A549 (cell line): ENCODE data around the gene NOTCH3. TPM values are rescaled to one million over a fixed set of nuclear protein-coding genes. Genes with fewer than 3 reads are reported as not detected.

Source experiments
- ATAC-seq, 2 experiments: fragments of 200-7000 bp in 1 of 2; fragments of >200 bp in 1 of 2; cut with Nextera tagmentation in 1 of 2; cut with Tn5 transposase in 1 of 2; 3 replicates each; pipeline versions ENCODE4 v1.8.0 to v1.9.1; 2018 to 2020; ENCODE audit warnings: mild to moderate bottlenecking in 1 of 2, moderate library complexity in 1 of 2
- CTCF ChIA-PET: fragments of 300-600 bp; sonication (Branson Sonifier 250); formaldehyde crosslinking; extraction: SDS; loops from one replicate; lab custom pipeline; 2021; ENCODE audit warnings: antibody characterized with exemption, inconsistent platforms; lab: Yijun Ruan, JAX
- POLR2A ChIA-PET: fragments of 350-600 bp; formaldehyde crosslinking; extraction: SDS; loops from one replicate; lab custom pipeline; 2021; ENCODE audit warnings: antibody characterized with exemption, inconsistent platforms; lab: Yijun Ruan, JAX
- DNase-seq, 2 experiments: peaks; one replicate each; pipeline versions ENCODE4 v3.0.0 to v3.0.0-alpha.2; 2011 to 2016; ENCODE audit warnings: low read depth in 1 of 2, low spot score in 1 of 2
- FAIRE-seq: peaks from 2 replicates; lab custom pipeline; 2011; peaks lifted over from hg19 to GRCh38; lab: Jason Lieb, UNC
- H3K27ac ChIP-seq, 2 experiments: fragments of >200 bp; sonication (Bioruptor Twin); formaldehyde crosslinking; 3 replicates each; pipeline ENCODE4 v1.5.1; 2016 to 2017
- H3K4me1 ChIP-seq: fragments of >200 bp; sonication (Bioruptor Twin); formaldehyde crosslinking; 3 replicates; pipeline ENCODE4 v1.6.1; 2016
- H3K4me2 ChIP-seq: fragments of >200 bp; sonication (Bioruptor Twin); formaldehyde crosslinking; 3 replicates; pipeline ENCODE4 v1.6.1; 2016
- H3K4me3 ChIP-seq: fragments of >200 bp; sonication (Bioruptor Twin); formaldehyde crosslinking; 3 replicates; pipeline ENCODE4 v1.5.1; 2016
- H3K9me3 ChIP-seq: fragments of >200 bp; sonication (Bioruptor Twin); formaldehyde crosslinking; 3 replicates; pipeline ENCODE4 v1.6.1; 2016
- CBX8 ChIP-seq: fragments of 200-600 bp; sonication (generic); IDR thresholded peaks from 2 replicates; pipeline ENCODE4 v1.6.1; 2016
- CHD4 ChIP-seq: fragments of 200-600 bp; sonication (generic); IDR thresholded peaks from 2 replicates; pipeline ENCODE4 v1.6.1; 2016; ENCODE audit warnings: antibody characterized with exemption, mild to moderate bottlenecking, borderline replicate concordance
- EHF ChIP-seq: fragments of 250-450 bp; sonication (Bioruptor Pico); IDR thresholded peaks from 2 replicates; pipeline ENCODE4 v1.5.0; 2020; ENCODE audit warnings: mild to moderate bottlenecking
- ESRRA ChIP-seq: fragments of 150-350 bp; IDR thresholded peaks from 2 replicates; pipeline ENCODE4 v1.6.1; 2014; ENCODE audit warnings: mild to moderate bottlenecking, low read length, borderline replicate concordance
- FOSL2 ChIP-seq, 2 experiments: fragments of 450-650 bp in 1 of 2; fragments of >200 bp in 1 of 2; sonication (Bioruptor Twin) in 1 of 2; formaldehyde crosslinking; IDR thresholded peaks; 2 replicates each; pipeline versions ENCODE4 v1.5.0 to v1.6.1; 2016 to 2020; ENCODE audit warnings: mild to moderate bottlenecking in 1 of 2, moderate library complexity in 1 of 2
- GATA3 ChIP-seq: IDR thresholded peaks from 2 replicates; pipeline ENCODE4 v1.6.1; 2012; ENCODE audit warnings: borderline replicate concordance
- JUNB ChIP-seq: fragments of >200 bp; sonication (Bioruptor Twin); formaldehyde crosslinking; IDR thresholded peaks from 2 replicates; pipeline ENCODE4 v1.6.1; 2016
- MAFK ChIP-seq: fragments of 450-650 bp; IDR thresholded peaks from 2 replicates; pipeline ENCODE4 v1.6.1; 2014; ENCODE audit not compliant: partially characterized antibody
- MAZ ChIP-seq: fragments of 150-350 bp; IDR thresholded peaks from 2 replicates; pipeline ENCODE4 v1.6.1; 2014; ENCODE audit warnings: antibody characterized with exemption, low read depth, low read length, borderline replicate concordance
- NFE2L2 ChIP-seq: fragments of 150-350 bp; conservative IDR thresholded peaks from 2 replicates; pipeline ENCODE4 v1.6.1; 2014; ENCODE audit warnings: low read length
- NPAS2 ChIP-seq: fragments of 250-450 bp; sonication (Bioruptor Pico); IDR thresholded peaks from 2 replicates; pipeline ENCODE4 v1.8.0; 2022; ENCODE audit warnings: mild to moderate bottlenecking, moderate library complexity, borderline replicate concordance
- RAD21 ChIP-seq, 2 experiments: fragments of >200 bp in 1 of 2; sonication (Bioruptor Twin) in 1 of 2; formaldehyde crosslinking in 1 of 2; IDR thresholded peaks in 1 of 2; conservative IDR thresholded peaks in 1 of 2; 2 replicates in 1 of 2; 3 replicates in 1 of 2; pipeline ENCODE4 v1.6.1; 2012 to 2018; ENCODE audit warnings: inconsistent platforms in 1 of 2
- RARB ChIP-seq: fragments of 250-450 bp; sonication (Bioruptor Pico); IDR thresholded peaks from 2 replicates; pipeline ENCODE4 v1.8.0; 2021; ENCODE audit warnings: mild to moderate bottlenecking, moderate library complexity
- RCOR1 ChIP-seq: fragments of 150-350 bp; IDR thresholded peaks from 2 replicates; pipeline ENCODE4 v1.6.1; 2014; ENCODE audit warnings: antibody characterized with exemption, low read length, low read depth
- RFX5 ChIP-seq: fragments of 450-650 bp; IDR thresholded peaks from 2 replicates; pipeline ENCODE4 v1.7.1; 2014; ENCODE audit warnings: antibody characterized with exemption, mild to moderate bottlenecking, moderate library complexity
- SREBF2 ChIP-seq: fragments of 450-650 bp; IDR thresholded peaks from 2 replicates; pipeline ENCODE4 v1.6.1; 2014; ENCODE audit warnings: mild to moderate bottlenecking, moderate library complexity
- TP53 ChIP-seq: fragments of 250-450 bp; sonication (Bioruptor Pico); IDR thresholded peaks from 2 replicates; pipeline ENCODE4 v1.5.0; 2021; ENCODE audit warnings: mild to moderate bottlenecking, moderate library complexity
- ZFP36 ChIP-seq: fragments of 450-650 bp; IDR thresholded peaks from 2 replicates; pipeline ENCODE4 v1.6.1; 2014; ENCODE audit warnings: borderline replicate concordance; ENCODE audit not compliant: partially characterized antibody
- ZNF302 ChIP-seq: fragments of 250-450 bp; sonication (Bioruptor Pico); IDR thresholded peaks from 2 replicates; pipeline ENCODE4 v1.9.0; 2021; ENCODE audit warnings: inconsistent platforms, mild to moderate bottlenecking, moderate library complexity
- ZSCAN20 ChIP-seq: fragments of 250-450 bp; sonication (Bioruptor Pico); IDR thresholded peaks from 2 replicates; pipeline ENCODE4 v1.8.0; 2022; ENCODE audit warnings: mild to moderate bottlenecking, moderate library complexity
- WGBS: methylation state at CpG from one replicate; pipeline ENCODE4 v1.1.6; 2017; ENCODE audit errors: missing lambda C conversion rate; 5-methylcytosine and 5-hydroxymethylcytosine counted together
- polyA plus RNA-seq, 4 experiments: library from polyadenylated mRNA; depleted of rRNA in 3 of 4; stranded (reverse); fragments of >200 nt; fragmentation: RNase III in 1 of 4; extraction: RNeasy Plus Mini Kit Qiagen cat#74134 plus additional on column Dnase treatment in 1 of 4; gene quantifications; 2 replicates in 3 of 4; 3 replicates in 1 of 4; pipeline ENCODE4 v1.2.3, GENCODE V29; 2011 to 2017
- TF ChIP-seq, protein P1 (sequence below): fragments of 250-450 bp; sonication (Bioruptor Pico); IDR thresholded peaks from 2 replicates; pipeline ENCODE4 v1.5.0; 2021; ENCODE audit warnings: mild to moderate bottlenecking, moderate library complexity, borderline replicate concordance
- TF ChIP-seq, protein P2 (sequence below): fragments of >200 bp; sonication (Bioruptor Twin); formaldehyde crosslinking; IDR thresholded peaks from 2 replicates; pipeline ENCODE4 v1.6.1; 2016
- TF ChIP-seq, protein P3 (sequence below): fragments of 150-350 bp; IDR thresholded peaks from 2 replicates; pipeline ENCODE4 v1.6.1; 2014; ENCODE audit warnings: low read depth, mild to moderate bottlenecking, low read length
- TF ChIP-seq, protein P4 (sequence below): fragments of >200 bp; sonication (Bioruptor Twin); formaldehyde crosslinking; IDR thresholded peaks from 3 replicates; pipeline ENCODE4 v1.5.1; 2016
- TF ChIP-seq, protein P5 (sequence below): IDR thresholded peaks from 2 replicates; pipeline ENCODE4 v1.6.1; 2012; ENCODE audit warnings: low read depth, borderline replicate concordance
- TF ChIP-seq, protein P6 (sequence below): fragments of 250-450 bp; sonication (Bioruptor Pico); IDR thresholded peaks from 2 replicates; pipeline ENCODE4 v1.5.0; 2020; ENCODE audit warnings: low read depth, mild to moderate bottlenecking, moderate library complexity

Gene NOTCH3
- polyA plus RNA-seq, 2 of the 4 experiments (the other 2 are of a cell fraction) = 9.5 to 14.7 TPM

DNA sequence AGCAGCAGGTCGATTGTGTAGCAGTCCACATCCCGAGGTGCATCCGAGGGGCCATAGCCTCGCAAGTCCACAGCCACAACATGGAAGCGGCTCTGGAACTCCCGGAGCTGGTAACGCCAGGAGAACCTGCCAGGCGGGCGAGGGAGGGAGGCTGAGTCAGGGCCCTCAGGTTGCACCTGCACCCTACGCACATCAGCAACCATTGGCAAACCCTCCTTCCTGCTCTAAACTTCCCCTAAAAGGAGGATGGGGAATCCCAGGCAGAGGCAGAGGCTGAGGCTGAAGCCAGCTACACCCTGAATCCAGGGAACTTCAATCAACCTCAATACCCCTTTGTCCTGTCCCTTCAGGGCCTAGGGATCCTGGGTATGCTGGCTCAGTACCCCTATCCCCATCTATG lies 30.5 kb upstream of the NOTCH3 start:
- Histone ChIP-seq H3K4me2 (no peak overlapping the region), H3K4me1 (no peaks in the 10 kb centered on the region), H3K27ac (no peak overlapping the region)
- 94% methylated on average over 10 of the region's 10 CpGs for WGBS
- no peak for DNase-seq
- POLR2A ChIA-PET = no interaction called here
- CTCF ChIA-PET = interaction anchor here (0.9 to 1.0 kb wide), 2 partner anchors 10 to 14 kb away, joined by 3 read pairs; no protein-coding TSS in a partner anchor
- no peak for TF ChIP-seq TP53
- TF ChIP-seq ZFP36 = no peak
- no peak for TF ChIP-seq JUNB
- TF ChIP-seq, all 56 proteins: peak for 0
- H3K4me3 ChIP-seq = no peak overlapping the region
- no peaks in the 10 kb centered on the region for H3K9me3 ChIP-seq
- no peak for FAIRE-seq
- no peak; a peak in 1 of 6 replicates for ATAC-seq

DNA sequence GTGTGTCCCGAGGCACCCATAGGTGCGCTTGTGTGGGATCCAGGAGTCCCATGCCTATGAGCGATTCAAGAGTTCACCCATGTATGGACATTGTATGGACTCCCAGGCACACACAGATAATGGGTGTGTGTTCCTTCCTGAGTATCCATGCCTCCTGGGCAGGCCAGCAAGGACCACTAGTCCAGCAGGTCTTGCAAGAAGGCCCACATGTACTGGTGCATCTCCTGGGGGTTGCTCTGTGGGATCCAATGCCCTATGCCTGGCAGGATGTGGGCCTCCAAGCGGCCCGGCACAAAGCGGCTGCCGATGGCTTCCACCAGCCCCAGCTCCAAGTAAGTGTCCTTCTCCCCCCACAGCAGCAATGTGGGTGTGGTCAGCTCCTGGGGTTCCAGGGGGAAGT lies 26.5 kb upstream of the NOTCH3 start:
- Histone ChIP-seq H3K4me2 (no peak overlapping the region), H3K27ac (no peak overlapping the region), H3K4me1 (peaks cover 12% of the 10 kb centered on the region), H3K4me3 (no peak overlapping the region), H3K9me3 (no peaks in the 10 kb centered on the region)
- FAIRE-seq = no peak
- ChIA-PET POLR2A (no interaction called here), CTCF (interaction anchor here (0.6 to 2.4 kb wide), 3 partner anchors 9 to 69 kb away, joined by 3 to 13 read pairs (median 3); no protein-coding TSS in a partner anchor)
- TF ChIP-seq CHD4 (no peak), MAFK (no peak), ZSCAN20 (CRISPR knock-in tag) (no peak), ESRRA (no peak), MAZ (no peak), NFE2L2 (no peak), NPAS2 (no peak), RARB (CRISPR knock-in tag) (no peak)
- TF ChIP-seq, protein P1, sequence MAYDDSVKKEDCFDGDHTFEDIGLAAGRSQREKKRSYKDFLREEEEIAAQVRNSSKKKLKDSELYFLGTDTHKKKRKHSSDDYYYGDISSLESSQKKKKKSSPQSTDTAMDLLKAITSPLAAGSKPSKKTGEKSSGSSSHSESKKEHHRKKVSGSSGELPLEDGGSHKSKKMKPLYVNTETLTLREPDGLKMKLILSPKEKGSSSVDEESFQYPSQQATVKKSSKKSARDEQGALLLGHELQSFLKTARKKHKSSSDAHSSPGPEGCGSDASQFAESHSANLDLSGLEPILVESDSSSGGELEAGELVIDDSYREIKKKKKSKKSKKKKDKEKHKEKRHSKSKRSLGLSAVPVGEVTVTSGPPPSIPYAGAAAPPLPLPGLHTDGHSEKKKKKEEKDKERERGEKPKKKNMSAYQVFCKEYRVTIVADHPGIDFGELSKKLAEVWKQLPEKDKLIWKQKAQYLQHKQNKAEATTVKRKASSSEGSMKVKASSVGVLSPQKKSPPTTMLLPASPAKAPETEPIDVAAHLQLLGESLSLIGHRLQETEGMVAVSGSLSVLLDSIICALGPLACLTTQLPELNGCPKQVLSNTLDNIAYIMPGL = no peak
- TF ChIP-seq, protein P2, sequence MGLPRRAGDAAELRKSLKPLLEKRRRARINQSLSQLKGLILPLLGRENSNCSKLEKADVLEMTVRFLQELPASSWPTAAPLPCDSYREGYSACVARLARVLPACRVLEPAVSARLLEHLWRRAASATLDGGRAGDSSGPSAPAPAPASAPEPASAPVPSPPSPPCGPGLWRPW = no peak
- TF ChIP-seq, protein P3, sequence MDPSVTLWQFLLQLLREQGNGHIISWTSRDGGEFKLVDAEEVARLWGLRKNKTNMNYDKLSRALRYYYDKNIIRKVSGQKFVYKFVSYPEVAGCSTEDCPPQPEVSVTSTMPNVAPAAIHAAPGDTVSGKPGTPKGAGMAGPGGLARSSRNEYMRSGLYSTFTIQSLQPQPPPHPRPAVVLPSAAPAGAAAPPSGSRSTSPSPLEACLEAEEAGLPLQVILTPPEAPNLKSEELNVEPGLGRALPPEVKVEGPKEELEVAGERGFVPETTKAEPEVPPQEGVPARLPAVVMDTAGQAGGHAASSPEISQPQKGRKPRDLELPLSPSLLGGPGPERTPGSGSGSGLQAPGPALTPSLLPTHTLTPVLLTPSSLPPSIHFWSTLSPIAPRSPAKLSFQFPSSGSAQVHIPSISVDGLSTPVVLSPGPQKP = no peak
- no CpG with 5 or more reads among the region's 7 CpGs for WGBS
- no peak for ATAC-seq
- no peak for DNase-seq

DNA sequence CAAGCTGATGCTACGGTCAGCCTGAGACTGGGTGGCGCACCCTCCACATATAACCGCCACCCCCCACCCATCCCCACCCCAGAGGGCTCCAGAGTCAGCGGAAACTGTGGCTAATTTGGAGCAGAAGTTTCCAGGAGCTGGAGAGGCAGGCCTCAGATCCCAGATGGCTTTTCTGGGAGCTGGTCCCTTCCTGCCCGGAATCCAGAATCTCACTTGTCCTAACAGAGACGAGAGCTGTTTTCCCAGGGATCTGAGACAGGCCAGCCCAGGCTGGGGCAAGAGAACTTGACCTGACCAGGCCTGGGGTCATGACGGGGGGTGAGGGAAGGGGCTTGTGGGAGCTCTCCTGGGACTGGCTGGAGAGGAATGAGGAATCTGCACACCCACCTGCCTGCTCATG lies 25.0 kb upstream of the NOTCH3 start:
- Histone ChIP-seq H3K27ac (no peak overlapping the region), H3K9me3 (no peaks in the 10 kb centered on the region), H3K4me3 (no peak overlapping the region), H3K4me2 (no peak overlapping the region), H3K4me1 (peaks cover 12% of the 10 kb centered on the region)
- no peak for ATAC-seq
- TF ChIP-seq, protein P2 = no peak
- TF ChIP-seq, protein P4, sequence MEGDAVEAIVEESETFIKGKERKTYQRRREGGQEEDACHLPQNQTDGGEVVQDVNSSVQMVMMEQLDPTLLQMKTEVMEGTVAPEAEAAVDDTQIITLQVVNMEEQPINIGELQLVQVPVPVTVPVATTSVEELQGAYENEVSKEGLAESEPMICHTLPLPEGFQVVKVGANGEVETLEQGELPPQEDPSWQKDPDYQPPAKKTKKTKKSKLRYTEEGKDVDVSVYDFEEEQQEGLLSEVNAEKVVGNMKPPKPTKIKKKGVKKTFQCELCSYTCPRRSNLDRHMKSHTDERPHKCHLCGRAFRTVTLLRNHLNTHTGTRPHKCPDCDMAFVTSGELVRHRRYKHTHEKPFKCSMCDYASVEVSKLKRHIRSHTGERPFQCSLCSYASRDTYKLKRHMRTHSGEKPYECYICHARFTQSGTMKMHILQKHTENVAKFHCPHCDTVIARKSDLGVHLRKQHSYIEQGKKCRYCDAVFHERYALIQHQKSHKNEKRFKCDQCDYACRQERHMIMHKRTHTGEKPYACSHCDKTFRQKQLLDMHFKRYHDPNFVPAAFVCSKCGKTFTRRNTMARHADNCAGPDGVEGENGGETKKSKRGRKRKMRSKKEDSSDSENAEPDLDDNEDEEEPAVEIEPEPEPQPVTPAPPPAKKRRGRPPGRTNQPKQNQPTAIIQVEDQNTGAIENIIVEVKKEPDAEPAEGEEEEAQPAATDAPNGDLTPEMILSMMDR = no peak
- TF ChIP-seq RFX5 (no peak), RCOR1 (no peak), FOSL2 (IDR thresholded peaks at IDR 0.05) (no peak), FOSL2 (CRISPR knock-in tag; IDR thresholded peaks at IDR 0.05) (no peak), CHD4 (no peak), ZNF302 (CRISPR knock-in tag) (no peak), EHF (CRISPR knock-in tag) (no peak), RAD21 (conservative IDR thresholded peaks at IDR 0.05 in 1 of 2, IDR thresholded peaks at IDR 0.05 in 1 of 2) (no peak), SREBF2 (no peak), CBX8 (no peak), GATA3 (no peak)
- TF ChIP-seq, protein P5, sequence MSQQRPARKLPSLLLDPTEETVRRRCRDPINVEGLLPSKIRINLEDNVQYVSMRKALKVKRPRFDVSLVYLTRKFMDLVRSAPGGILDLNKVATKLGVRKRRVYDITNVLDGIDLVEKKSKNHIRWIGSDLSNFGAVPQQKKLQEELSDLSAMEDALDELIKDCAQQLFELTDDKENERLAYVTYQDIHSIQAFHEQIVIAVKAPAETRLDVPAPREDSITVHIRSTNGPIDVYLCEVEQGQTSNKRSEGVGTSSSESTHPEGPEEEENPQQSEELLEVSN = no peak
- TF ChIP-seq, protein P6, sequence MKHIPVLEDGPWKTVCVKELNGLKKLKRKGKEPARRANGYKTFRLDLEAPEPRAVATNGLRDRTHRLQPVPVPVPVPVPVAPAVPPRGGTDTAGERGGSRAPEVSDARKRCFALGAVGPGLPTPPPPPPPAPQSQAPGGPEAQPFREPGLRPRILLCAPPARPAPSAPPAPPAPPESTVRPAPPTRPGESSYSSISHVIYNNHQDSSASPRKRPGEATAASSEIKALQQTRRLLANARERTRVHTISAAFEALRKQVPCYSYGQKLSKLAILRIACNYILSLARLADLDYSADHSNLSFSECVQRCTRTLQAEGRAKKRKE (CRISPR knock-in tag) = no peak
- TF ChIP-seq, protein P3 = no peak
- no peak for DNase-seq
- ChIA-PET POLR2A (no interaction called here), CTCF (interaction anchor here (1.6 to 2.4 kb wide), 2 partner anchors 10 to 25 kb away, joined by 3 to 13 read pairs; no protein-coding TSS in a partner anchor)
- FAIRE-seq = no peak
- WGBS = 100% methylated on average over 3 of the region's 7 CpGs
